ENCODE data around the gene MDM2. TPM values are rescaled to one million over a fixed set of nuclear protein-coding genes. Genes with fewer than 3 reads are reported as not detected.
"Not testable (repeated sequence)": the region's sequence is repeated elsewhere in the genome, so short reads cannot be mapped to it uniquely, and the experiment has no call there.

Gene MDM2
- total and polyA plus RNA-seq, 9 donors: 27.5 to 61.8 (median 43.5) TPM

DNA sequence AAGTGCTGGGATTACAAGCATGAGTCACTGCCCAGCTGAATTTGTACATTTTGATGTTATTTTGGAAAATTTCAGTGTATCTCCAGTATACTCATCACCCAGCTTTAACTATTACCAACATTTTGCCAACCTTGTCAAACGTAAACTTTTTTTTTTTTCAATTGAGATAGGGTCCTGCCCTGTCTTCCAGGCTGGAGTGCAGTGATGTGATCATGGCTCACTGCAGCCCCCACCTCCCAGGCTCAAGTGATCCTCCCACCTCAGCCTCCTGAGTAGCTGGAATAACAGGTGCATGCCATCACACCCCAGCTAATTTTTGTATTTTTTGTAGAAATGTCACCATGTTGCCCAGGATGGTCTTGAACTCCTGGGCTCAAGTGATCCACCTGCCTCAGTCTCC is 29.2 kb downstream of the MDM2 start:
- Histone ChIP-seq H3K27ac (ENCODE audit: low read length) (no peak overlapping the region), H3K9me3 (replicated peaks; ENCODE audit: control insufficient read depth, low read depth, low read length) (no peaks in the 10 kb centered on the region), H3K4me3 (ENCODE audit: low read length) (no peak overlapping the region), H3K4me1 (ENCODE audit: control insufficient read depth, insufficient read depth, low read length) (no peaks in the 10 kb centered on the region), H3K36me3 (ENCODE audit: control insufficient read depth, insufficient read depth, low read length) (peaks cover 45% of the 10 kb centered on the region), H3K27me3 (ENCODE audit: control insufficient read depth, insufficient read depth, low read length) (no peaks in the 10 kb centered on the region)
- DNase-seq: no peak
- WGBS (ENCODE audit: insufficient coverage): 100% methylated on average over 1 of the region's 1 CpG

DNA sequence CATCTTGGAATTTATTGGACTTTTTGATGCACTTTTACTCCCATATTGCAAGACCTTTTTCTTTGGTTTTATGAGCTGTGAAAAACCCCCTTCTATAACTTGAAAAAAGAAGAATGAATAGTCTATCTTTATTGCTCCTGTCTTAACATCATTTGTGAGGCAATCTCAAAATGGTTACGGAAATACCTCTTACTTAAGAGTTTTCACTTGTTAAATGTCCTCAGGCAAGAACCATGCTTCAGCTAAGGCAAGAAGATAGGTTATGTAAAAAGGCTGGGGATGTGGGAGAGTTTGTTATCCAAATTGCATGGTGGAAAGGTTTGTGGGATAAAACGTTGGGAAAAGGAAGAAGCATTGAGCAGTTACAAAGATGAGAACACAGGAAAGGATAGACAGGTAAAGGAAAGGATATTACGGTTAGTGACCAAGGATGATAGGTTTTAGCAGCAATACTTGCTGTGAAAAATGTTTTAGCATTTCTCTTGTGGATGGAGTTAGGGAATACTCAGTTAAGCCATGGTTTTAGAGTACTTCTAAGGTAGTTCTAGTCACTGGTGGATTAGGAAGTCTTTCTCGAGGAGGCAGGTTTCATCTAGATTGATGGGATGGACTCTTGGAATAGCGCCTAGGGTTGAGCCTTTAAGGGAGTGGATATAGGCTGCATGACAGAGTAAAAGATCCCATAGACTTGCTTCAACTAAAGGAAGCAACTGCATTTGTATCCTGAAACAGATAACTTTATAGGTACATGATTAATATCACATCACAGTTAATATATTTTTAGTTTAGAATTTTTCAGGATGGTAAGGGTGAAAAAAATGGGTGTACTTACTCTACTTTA is 30.3 kb downstream of the MDM2 start:
- H3K36me3 ChIP-seq (ENCODE audit: control insufficient read depth, insufficient read depth, low read length): peaks cover 41% of the 10 kb centered on the region
- H3K4me1 ChIP-seq (ENCODE audit: control insufficient read depth, insufficient read depth, low read length): no peaks in the 10 kb centered on the region

DNA sequence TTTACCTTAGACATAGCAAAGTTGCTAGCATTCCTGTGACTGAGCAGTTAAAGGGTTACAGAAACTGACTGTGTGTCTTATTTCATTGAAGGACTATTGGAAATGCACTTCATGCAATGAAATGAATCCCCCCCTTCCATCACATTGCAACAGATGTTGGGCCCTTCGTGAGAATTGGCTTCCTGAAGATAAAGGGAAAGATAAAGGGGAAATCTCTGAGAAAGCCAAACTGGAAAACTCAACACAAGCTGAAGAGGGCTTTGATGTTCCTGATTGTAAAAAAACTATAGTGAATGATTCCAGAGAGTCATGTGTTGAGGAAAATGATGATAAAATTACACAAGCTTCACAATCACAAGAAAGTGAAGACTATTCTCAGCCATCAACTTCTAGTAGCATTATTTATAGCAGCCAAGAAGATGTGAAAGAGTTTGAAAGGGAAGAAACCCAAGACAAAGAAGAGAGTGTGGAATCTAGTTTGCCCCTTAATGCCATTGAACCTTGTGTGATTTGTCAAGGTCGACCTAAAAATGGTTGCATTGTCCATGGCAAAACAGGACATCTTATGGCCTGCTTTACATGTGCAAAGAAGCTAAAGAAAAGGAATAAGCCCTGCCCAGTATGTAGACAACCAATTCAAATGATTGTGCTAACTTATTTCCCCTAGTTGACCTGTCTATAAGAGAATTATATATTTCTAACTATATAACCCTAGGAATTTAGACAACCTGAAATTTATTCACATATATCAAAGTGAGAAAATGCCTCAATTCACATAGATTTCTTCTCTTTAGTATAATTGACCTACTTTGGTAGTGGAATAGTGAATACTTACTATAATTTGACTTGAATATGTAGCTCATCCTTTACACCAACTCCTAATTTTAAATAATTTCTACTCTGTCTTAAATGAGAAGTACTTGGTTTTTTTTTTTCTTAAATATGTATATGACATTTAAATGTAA is 31.5 kb downstream of the MDM2 start:
- Histone ChIP-seq H3K27ac (ENCODE audit: low read length) (no peak overlapping the region), H3K9me3 (replicated peaks; ENCODE audit: control insufficient read depth, low read depth, low read length) (no peaks in the 10 kb centered on the region), H3K27me3 (ENCODE audit: control insufficient read depth, insufficient read depth, low read length) (no peaks in the 10 kb centered on the region), H3K36me3 (ENCODE audit: control insufficient read depth, insufficient read depth, low read length) (peaks cover 42% of the 10 kb centered on the region), H3K4me3 (ENCODE audit: low read length) (no peak overlapping the region), H3K4me1 (ENCODE audit: control insufficient read depth, insufficient read depth, low read length) (no peaks in the 10 kb centered on the region)
- WGBS (ENCODE audit: insufficient coverage): 100% methylated on average over 1 of the region's 2 CpGs
- DNase-seq: no peak

More for the DNA sequence above, 30.3 kb downstream of the MDM2 start:
- no peak overlapping the region for H3K4me3 ChIP-seq (ENCODE audit: low read length)
- WGBS (ENCODE audit: insufficient coverage): 87% methylated on average over 2 of the region's 5 CpGs
- no peaks in the 10 kb centered on the region for H3K9me3 ChIP-seq (replicated peaks; ENCODE audit: control insufficient read depth, low read depth, low read length)
- DNase-seq: no peak
- H3K27ac ChIP-seq (ENCODE audit: low read length): no peak overlapping the region
- H3K27me3 ChIP-seq (ENCODE audit: control insufficient read depth, insufficient read depth, low read length): no peaks in the 10 kb centered on the region

GRCh38 chr12:68841175-68841574 is 33.2 kb downstream of the MDM2 start:
- H3K27ac ChIP-seq (ENCODE audit: low read length); DNase-seq; H3K27me3 ChIP-seq (ENCODE audit: control insufficient read depth, insufficient read depth, low read length); H3K4me3 ChIP-seq (ENCODE audit: low read length); H3K9me3 ChIP-seq (replicated peaks; ENCODE audit: control insufficient read depth, low read depth, low read length); H3K4me1 ChIP-seq (ENCODE audit: control insufficient read depth, insufficient read depth, low read length): not testable (repeated sequence)
- 93% methylated on average over 2 of the region's 5 CpGs for WGBS (ENCODE audit: insufficient coverage)
- H3K36me3 ChIP-seq (ENCODE audit: control insufficient read depth, insufficient read depth, low read length): peaks cover 39% of the 10 kb centered on the region

GRCh38 chr12:68841717-68842116 is 33.7 kb downstream of the MDM2 start:
- no peak for DNase-seq
- no CpG with 5 or more reads among the region's 2 CpGs for WGBS (ENCODE audit: insufficient coverage)
- Histone ChIP-seq H3K4me3 (ENCODE audit: low read length) (no peak overlapping the region), H3K36me3 (ENCODE audit: control insufficient read depth, insufficient read depth, low read length) (peaks cover 39% of the 10 kb centered on the region), H3K9me3 (replicated peaks; ENCODE audit: control insufficient read depth, low read depth, low read length) (no peaks in the 10 kb centered on the region), H3K4me1 (ENCODE audit: control insufficient read depth, insufficient read depth, low read length) (no peaks in the 10 kb centered on the region), H3K27me3 (ENCODE audit: control insufficient read depth, insufficient read depth, low read length) (no peaks in the 10 kb centered on the region), H3K27ac (ENCODE audit: low read length) (no peak overlapping the region)

DNA sequence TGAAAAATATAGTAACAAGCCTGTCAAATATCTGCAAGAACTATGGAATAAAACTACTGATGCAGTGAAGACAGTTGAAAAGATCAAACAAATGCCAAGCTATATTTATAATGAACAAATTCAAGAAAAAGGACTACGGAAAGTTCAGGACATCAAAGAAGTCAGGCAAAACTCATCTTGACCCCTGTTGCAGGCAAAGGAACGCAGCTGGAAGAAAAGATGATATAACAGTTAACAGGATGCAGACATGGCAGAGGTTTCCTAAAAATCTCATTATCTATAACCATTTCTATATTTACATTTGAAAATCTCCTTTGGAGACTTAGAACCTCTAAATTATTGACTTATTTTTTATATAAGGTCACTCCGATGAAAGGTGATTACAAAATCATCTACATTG is 34.1 kb downstream of the MDM2 start:
- no peaks in the 10 kb centered on the region for H3K9me3 ChIP-seq (replicated peaks; ENCODE audit: control insufficient read depth, low read depth, low read length)
- WGBS (ENCODE audit: insufficient coverage): no CpG with 5 or more reads among the region's 3 CpGs
- H3K4me1 ChIP-seq (ENCODE audit: control insufficient read depth, insufficient read depth, low read length): no peaks in the 10 kb centered on the region
- no peak overlapping the region for H3K27ac ChIP-seq (ENCODE audit: low read length)
- H3K36me3 ChIP-seq (ENCODE audit: control insufficient read depth, insufficient read depth, low read length): peaks cover 35% of the 10 kb centered on the region
- no peak for DNase-seq
- no peaks in the 10 kb centered on the region for H3K27me3 ChIP-seq (ENCODE audit: control insufficient read depth, insufficient read depth, low read length)
- no peak overlapping the region for H3K4me3 ChIP-seq (ENCODE audit: low read length)

- H3K9me3 ChIP-seq (replicated peaks; ENCODE audit: control insufficient read depth, low read depth, low read length): no peaks in the 10 kb centered on the region
- no CpG with 5 or more reads among the region's 2 CpGs for WGBS (ENCODE audit: insufficient coverage)
- H3K4me3 ChIP-seq (ENCODE audit: low read length): no peak overlapping the region
- no peaks in the 10 kb centered on the region for H3K4me1 ChIP-seq (ENCODE audit: control insufficient read depth, insufficient read depth, low read length)
- DNase-seq: no peak
- H3K27ac ChIP-seq (ENCODE audit: low read length): no peak overlapping the region
- peaks cover 31% of the 10 kb centered on the region for H3K36me3 ChIP-seq (ENCODE audit: control insufficient read depth, insufficient read depth, low read length)
- no peaks in the 10 kb centered on the region for H3K27me3 ChIP-seq (ENCODE audit: control insufficient read depth, insufficient read depth, low read length)
These were observed 35.0 kb downstream of the MDM2 start for GRCh38 chr12:68842784-68843567.

GRCh38 chr12:68844318-68844745 is 36.4 kb downstream of the MDM2 start:
- H3K36me3 ChIP-seq (ENCODE audit: control insufficient read depth, insufficient read depth, low read length): peaks cover 26% of the 10 kb centered on the region
- H3K9me3 ChIP-seq (replicated peaks; ENCODE audit: control insufficient read depth, low read depth, low read length): no peaks in the 10 kb centered on the region
- 70% methylated on average over 2 of the region's 4 CpGs for WGBS (ENCODE audit: insufficient coverage)
- no peak overlapping the region for H3K27ac ChIP-seq (ENCODE audit: low read length)
- H3K4me3 ChIP-seq (ENCODE audit: low read length): no peak overlapping the region
- no peaks in the 10 kb centered on the region for H3K4me1 ChIP-seq (ENCODE audit: control insufficient read depth, insufficient read depth, low read length)
- DNase-seq: no peak
- no peaks in the 10 kb centered on the region for H3K27me3 ChIP-seq (ENCODE audit: control insufficient read depth, insufficient read depth, low read length)

- no peak overlapping the region for H3K4me3 ChIP-seq (ENCODE audit: low read length)
- peaks cover 23% of the 10 kb centered on the region for H3K36me3 ChIP-seq (ENCODE audit: control insufficient read depth, insufficient read depth, low read length)
- no peak for DNase-seq
- WGBS (ENCODE audit: insufficient coverage): 87% methylated on average over 9 of the region's 14 CpGs
- no peaks in the 10 kb centered on the region for H3K4me1 ChIP-seq (ENCODE audit: control insufficient read depth, insufficient read depth, low read length)
- H3K27me3 ChIP-seq (ENCODE audit: control insufficient read depth, insufficient read depth, low read length): no peaks in the 10 kb centered on the region
- no peaks in the 10 kb centered on the region for H3K9me3 ChIP-seq (replicated peaks; ENCODE audit: control insufficient read depth, low read depth, low read length)
- no peak overlapping the region for H3K27ac ChIP-seq (ENCODE audit: low read length)
These were observed 37.1 kb downstream of the MDM2 start for GRCh38 chr12:68844788-68845695.

Data from muscle of leg (tissue), 11 donors.